Breast epithelium (tissue), 3 donors: ENCODE results near the gene EFHD2.

Experiments used
- CTCF ChIP-seq, 3 donors: fragments of 450-650 bp; IDR thresholded peaks; one replicate each; pipeline ENCODE4 v1.5.1; 2016 to 2017; ENCODE audit warnings: antibody characterized with exemption in 3 of 3, mild to moderate bottlenecking in 3 of 3, moderate library complexity in 3 of 3
- POLR2A ChIP-seq: fragments of 450-650 bp; IDR thresholded peaks from one replicate; pipeline ENCODE4 v1.6.1; 2016; ENCODE audit warnings: antibody characterized with exemption, mild to moderate bottlenecking, moderate library complexity
- POLR2AphosphoS5 ChIP-seq, 3 donors: sonication (generic); formaldehyde crosslinking; IDR thresholded peaks; one replicate each; pipeline ENCODE4 v1.6.1; 2017; ENCODE audit warnings: antibody characterized with exemption in 3 of 3

DNA sequence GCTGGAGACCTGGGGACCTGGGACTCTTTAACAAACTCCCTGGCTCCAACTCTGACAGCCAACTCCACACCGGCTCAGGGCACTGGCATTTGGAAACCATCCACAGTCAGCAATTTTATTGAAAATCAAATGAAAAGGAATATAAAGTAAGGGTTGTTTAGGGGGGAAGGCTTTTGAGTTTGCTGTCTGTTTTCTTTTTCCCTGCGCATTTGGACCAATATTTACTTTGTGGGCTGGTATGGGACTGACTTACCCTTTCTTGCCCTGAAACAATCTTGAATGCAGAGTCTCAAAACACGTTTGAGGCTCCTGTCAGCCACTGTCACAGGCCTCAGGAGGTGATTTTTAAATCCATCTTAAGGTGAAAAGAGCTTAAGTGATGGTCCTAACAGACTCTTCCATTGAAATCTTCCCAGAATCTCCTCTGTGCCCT is 15.4 kb upstream of the EFHD2 start:
- TF ChIP-seq CTCF (IDR thresholded peaks at IDR 0.05) = no peak
- TF ChIP-seq POLR2A = no peak
- no peak for TF ChIP-seq POLR2AphosphoS5 (IDR thresholded peaks at IDR 0.05)
